GM18861 (cell line): Measurements from ENCODE around the gene RRAGD.

Source experiments
- ATAC-seq: cut with Tn5 transposase; IDR thresholded peaks from one replicate; pipeline ENCODE4 v1.9.1; 2021; ENCODE audit not compliant: unreplicated experiment

Gene RRAGD

GRCh38 chr6:89412071-89413005 lies at the start of gene RRAGD:
Gene RRAGD (minus strand): TSS chr6:89412273. CDS start chr6:89411993, 280 bp downstream.
- peak; percentile 79 for ATAC-seq

GRCh38 chr6:89460713-89461112 lies 48.6 kb upstream of the RRAGD start:
- ATAC-seq: no peak

GRCh38 chr6:89459501-89459900 lies 47.4 kb upstream of the RRAGD start:
- ATAC-seq: no peak

GRCh38 chr6:89458704-89459103 lies 46.6 kb upstream of the RRAGD start:
- ATAC-seq: no peak

- ATAC-seq: no peak
These were observed 42.2 kb upstream of the RRAGD start for GRCh38 chr6:89454300-89454699.

- ATAC-seq: no peak
These were observed 40.2 kb upstream of the RRAGD start for GRCh38 chr6:89452281-89452680.

GRCh38 chr6:89449193-89449592 lies 37.1 kb upstream of the RRAGD start:
- no peak for ATAC-seq

GRCh38 chr6:89443658-89444057 lies 31.6 kb upstream of the RRAGD start:
- no peak for ATAC-seq

GRCh38 chr6:89440200-89440599 lies 28.1 kb upstream of the RRAGD start:
- no peak for ATAC-seq

GRCh38 chr6:89439014-89439413 lies 26.9 kb upstream of the RRAGD start:
- no peak for ATAC-seq

- ATAC-seq: no peak
These were observed 26.2 kb upstream of the RRAGD start for GRCh38 chr6:89438248-89438647.

GRCh38 chr6:89436226-89436625 lies 24.2 kb upstream of the RRAGD start:
- ATAC-seq: no peak

GRCh38 chr6:89434954-89435353 lies 22.9 kb upstream of the RRAGD start:
- ATAC-seq: no peak

- no peak for ATAC-seq
These were observed 22.1 kb upstream of the RRAGD start for GRCh38 chr6:89434150-89434499.

GRCh38 chr6:89433252-89434149 lies 21.4 kb upstream of the RRAGD start:
- ATAC-seq: peak; percentile 44

- ATAC-seq: peak; percentile 69
These were observed 20.8 kb upstream of the RRAGD start, which contains the start of gene ANKRD6 for GRCh38 chr6:89432875-89433251. Gene ANKRD6 (plus strand): TSS chr6:89433152. CDS start chr6:89566977, 133,825 bp downstream.

- no peak for ATAC-seq
These were observed 18.3 kb upstream of the RRAGD start for GRCh38 chr6:89430201-89430962.

GRCh38 chr6:89416796-89417195 lies 4.7 kb upstream of the RRAGD start:
- ATAC-seq: no peak

GRCh38 chr6:89415185-89415584 lies 3.1 kb upstream of the RRAGD start:
- ATAC-seq: no peak

GRCh38 chr6:89414215-89414614 lies 2.1 kb upstream of the RRAGD start:
- ATAC-seq: no peak

- no peak for ATAC-seq
These were observed 930 bp upstream of the RRAGD start for GRCh38 chr6:89413006-89413400.
